Measurements from ENCODE around the gene IRX1. TPM values are rescaled to one million over a fixed set of nuclear protein-coding genes. Genes with fewer than 3 reads are reported as not detected.

The IRX1 gene
- total RNA-seq (not detected), polyA plus RNA-seq (under 1 TPM in 1 of 3 donors, not detected in 2; 0.07 TPM)
- long read RNA-seq, donor 1: 0 reads
- long read RNA-seq, donor 2: 0 reads
- long read RNA-seq, donor 3: 0 reads
- long read RNA-seq, donor 4: 0 reads
- long read RNA-seq, donor 5: 0 reads
- long read RNA-seq, donor 6: 0 reads
- long read RNA-seq, donor 7: 0 reads
- long read RNA-seq, donor 8: 0 reads
- long read RNA-seq, donor 9: 0 reads
- long read RNA-seq, donor 10: 0 reads

DNA sequence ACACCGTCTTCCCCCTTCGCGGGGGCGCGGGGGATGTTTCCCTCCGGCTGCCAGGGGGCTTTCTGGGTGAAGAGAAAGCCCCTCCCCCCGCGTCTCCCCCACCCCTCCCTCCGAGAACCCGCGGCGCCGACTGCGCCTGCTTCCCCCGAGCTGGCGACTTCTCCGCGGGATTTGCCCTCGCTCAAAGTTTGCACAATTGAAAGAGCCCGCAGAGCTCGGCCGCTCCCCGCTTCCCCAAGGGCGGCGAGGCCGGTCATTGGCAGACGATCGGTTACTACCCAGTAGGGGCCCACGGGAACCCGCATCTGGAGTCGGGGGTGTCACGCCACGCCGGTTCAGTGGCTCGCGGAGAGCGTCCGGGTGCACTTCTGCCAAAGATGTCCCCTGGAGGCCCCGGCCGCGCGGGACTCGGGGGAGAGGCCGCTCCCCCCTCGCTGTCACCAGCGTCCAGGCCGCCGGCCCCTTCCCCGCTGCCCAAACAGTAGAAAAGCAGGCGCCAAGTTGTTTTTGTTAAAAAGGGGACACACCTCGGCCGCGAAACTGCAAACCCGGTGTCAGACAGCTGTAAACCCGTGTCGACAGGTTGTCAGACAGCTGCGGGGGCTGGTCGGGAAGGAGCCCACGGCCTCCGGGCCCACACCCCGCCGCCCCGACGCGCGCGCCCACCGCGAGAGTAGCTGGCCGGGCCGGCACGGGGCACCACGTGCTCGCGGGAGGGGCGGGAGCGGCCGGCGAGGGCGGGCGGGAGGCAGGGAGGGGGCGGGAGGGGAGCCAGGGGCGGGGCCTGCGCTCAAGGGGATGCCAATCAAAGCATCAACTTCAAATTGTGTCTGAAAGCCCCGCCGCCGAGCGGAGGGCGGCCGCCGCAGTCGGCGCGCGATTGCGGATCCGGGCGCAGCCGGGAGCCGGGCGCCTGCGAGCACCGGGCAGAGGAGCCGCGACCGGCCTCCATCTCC is at the start of gene IRX1:
TSS of gene IRX1 (plus strand) at position 827 of the 956 bp plus-strand sequence. CDS start 274 bp downstream, outside the sequence.
- intact Hi-C loops (cut with DNase I): no loop called here
- H3K4me1 ChIP-seq (replicated peaks in 1 of 2): peaks cover 0 to 4% of the 10 kb centered on the region in 2 donors
- no peak for TF ChIP-seq POLR2A (IDR thresholded peaks at IDR 0.05)
- TF ChIP-seq, protein P1, sequence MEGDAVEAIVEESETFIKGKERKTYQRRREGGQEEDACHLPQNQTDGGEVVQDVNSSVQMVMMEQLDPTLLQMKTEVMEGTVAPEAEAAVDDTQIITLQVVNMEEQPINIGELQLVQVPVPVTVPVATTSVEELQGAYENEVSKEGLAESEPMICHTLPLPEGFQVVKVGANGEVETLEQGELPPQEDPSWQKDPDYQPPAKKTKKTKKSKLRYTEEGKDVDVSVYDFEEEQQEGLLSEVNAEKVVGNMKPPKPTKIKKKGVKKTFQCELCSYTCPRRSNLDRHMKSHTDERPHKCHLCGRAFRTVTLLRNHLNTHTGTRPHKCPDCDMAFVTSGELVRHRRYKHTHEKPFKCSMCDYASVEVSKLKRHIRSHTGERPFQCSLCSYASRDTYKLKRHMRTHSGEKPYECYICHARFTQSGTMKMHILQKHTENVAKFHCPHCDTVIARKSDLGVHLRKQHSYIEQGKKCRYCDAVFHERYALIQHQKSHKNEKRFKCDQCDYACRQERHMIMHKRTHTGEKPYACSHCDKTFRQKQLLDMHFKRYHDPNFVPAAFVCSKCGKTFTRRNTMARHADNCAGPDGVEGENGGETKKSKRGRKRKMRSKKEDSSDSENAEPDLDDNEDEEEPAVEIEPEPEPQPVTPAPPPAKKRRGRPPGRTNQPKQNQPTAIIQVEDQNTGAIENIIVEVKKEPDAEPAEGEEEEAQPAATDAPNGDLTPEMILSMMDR (IDR thresholded peaks at IDR 0.05): no peak
- H3K27me3 ChIP-seq: peaks cover 88% of the 10 kb centered on the region
- DNase-seq: no peak
- WGBS, 4 donors: 0 to 2% (median 1%) methylated on average over 1 to 106 of the region's 106 CpGs
- H3K27ac ChIP-seq: no peak within 1 kb of the TSS
- no peaks in the 10 kb centered on the region for H3K9me3 ChIP-seq (replicated peaks in 1 of 3)
- no peaks in the 10 kb centered on the region for H3K36me3 ChIP-seq (replicated peaks in 1 of 2)
- H3K4me3 ChIP-seq: no peak within 1 kb of the TSS

GRCh38 chr5:3546028-3546427 is 49.6 kb upstream of the IRX1 start:
- no peaks in the 10 kb centered on the region for H3K9me3 ChIP-seq (replicated peaks in 1 of 3)
- intact Hi-C loops (cut with DNase I): no loop called here
- no peak for TF ChIP-seq POLR2A (IDR thresholded peaks at IDR 0.05)
- TF ChIP-seq, protein P1 (IDR thresholded peaks at IDR 0.05): no peak
- H3K4me1 ChIP-seq (replicated peaks in 1 of 2): no peaks in the 10 kb centered on the region
- DNase-seq: no peak
- H3K4me3 ChIP-seq: no peak overlapping the region
- WGBS, 4 donors: 68 to 92% (median 84%) methylated on average over 3 of the region's 3 CpGs
- H3K36me3 ChIP-seq (replicated peaks in 1 of 2): no peaks in the 10 kb centered on the region
- H3K27ac ChIP-seq: no peak overlapping the region
- H3K27me3 ChIP-seq: no peaks in the 10 kb centered on the region

GRCh38 chr5:3564116-3564515 is 31.5 kb upstream of the IRX1 start:
- intact Hi-C loops (cut with DNase I): no loop called here
- H3K4me1 ChIP-seq (replicated peaks in 1 of 2): no peaks in the 10 kb centered on the region
- H3K9me3 ChIP-seq (replicated peaks in 1 of 3): no peaks in the 10 kb centered on the region
- 43 to 58% (median 53%) methylated on average over 2 of the region's 2 CpGs for WGBS, 4 donors
- H3K4me3 ChIP-seq: no peak overlapping the region
- H3K27me3 ChIP-seq: no peaks in the 10 kb centered on the region
- no peaks in the 10 kb centered on the region for H3K36me3 ChIP-seq (replicated peaks in 1 of 2)
- TF ChIP-seq, protein P1 (IDR thresholded peaks at IDR 0.05): no peak
- TF ChIP-seq POLR2A (IDR thresholded peaks at IDR 0.05): no peak
- no peak overlapping the region for H3K27ac ChIP-seq
- no peak for DNase-seq

DNA sequence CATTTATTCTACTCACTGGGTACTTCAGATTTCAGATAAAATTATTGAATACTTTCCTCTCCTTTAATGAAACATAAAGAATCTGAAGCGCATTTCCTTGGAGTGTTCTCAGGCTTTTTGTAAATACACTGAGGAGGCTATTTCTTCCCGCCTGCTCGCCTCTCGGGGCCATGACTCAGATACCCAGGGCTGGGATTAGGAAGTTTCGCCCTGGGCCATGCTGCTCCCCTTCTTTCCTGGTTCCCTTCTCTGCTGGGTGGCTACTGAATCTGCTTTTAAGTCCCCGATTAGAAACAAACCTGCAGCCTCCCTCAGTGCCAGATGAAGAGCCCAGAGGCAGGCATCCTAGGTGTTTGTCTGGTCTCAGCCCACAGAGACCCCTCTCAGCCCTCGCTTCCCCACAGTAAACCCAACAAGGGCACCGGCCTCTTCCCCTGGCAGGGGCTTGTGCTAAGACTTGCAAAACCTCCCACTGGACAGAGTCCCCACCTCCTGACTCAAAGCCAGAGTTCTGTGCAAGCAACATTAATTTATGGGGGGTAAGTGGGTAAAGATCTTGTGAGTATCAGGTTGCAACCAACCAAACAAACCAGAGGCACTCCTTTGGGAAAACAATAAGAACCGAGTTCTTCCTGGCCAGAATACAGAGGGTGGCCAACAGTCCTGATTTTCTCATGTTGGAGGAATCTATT is 30.7 kb upstream of the IRX1 start:
- Histone ChIP-seq H3K4me1 (replicated peaks in 1 of 2) (no peaks in the 10 kb centered on the region), H3K27me3 (no peaks in the 10 kb centered on the region), H3K9me3 (replicated peaks in 1 of 3) (no peaks in the 10 kb centered on the region), H3K4me3 (no peak overlapping the region), H3K36me3 (replicated peaks in 1 of 2) (no peaks in the 10 kb centered on the region), H3K27ac (no peak overlapping the region)
- intact Hi-C loops (cut with DNase I): no loop called here
- WGBS, 4 donors: 65 to 69% (median 68%) methylated on average over 7 to 9 of the region's 9 CpGs
- no peak for TF ChIP-seq POLR2A (IDR thresholded peaks at IDR 0.05)
- TF ChIP-seq, protein P1 (IDR thresholded peaks at IDR 0.05): no peak
- DNase-seq: no peak
